H1 (cell line): ENCODE measurements around the gene ENTPD8. TPM values are rescaled to one million over a fixed set of nuclear protein-coding genes. Genes with fewer than 3 reads are reported as not detected.

Experiments used
- CTCF ChIA-PET: fragments of 300-600 bp; sonication (Branson Sonifier 250); formaldehyde crosslinking; loops from one replicate; lab custom pipeline; 2021; ENCODE audit not compliant: partially characterized antibody; lab: Charles Lee
- POLR2A ChIA-PET: fragments of 300-600 bp; sonication (Branson Sonifier 250); formaldehyde crosslinking; loops from one replicate; lab custom pipeline; 2021; ENCODE audit warnings: inconsistent platforms; ENCODE audit not compliant: partially characterized antibody; lab: Charles Lee
- DNase-seq, 2 experiments: peaks; one replicate each; pipeline versions ENCODE4 v3.0.0 to v3.0.0-alpha.2; 2010 to 2022; ENCODE audit warnings: low spot score in 2 of 2, low read depth in 1 of 2, mixed read lengths in 1 of 2
- FAIRE-seq: peaks from 2 replicates; lab custom pipeline; 2011; peaks lifted over from hg19 to GRCh38; lab: Jason Lieb, UNC
- H2AFZ ChIP-seq: 2 replicates; pipeline ENCODE4 v1.8.1; 2012; ENCODE audit warnings: low read length, inconsistent platforms
- H2AK5ac ChIP-seq: 2 replicates; pipeline ENCODE4 v1.6.1; 2013; ENCODE audit warnings: low read depth, low read length
- H2BK120ac ChIP-seq: replicated peaks from 2 replicates; pipeline ENCODE3; 2013; ENCODE audit warnings: low read depth, low read length, inconsistent platforms
- H2BK12ac ChIP-seq: 2 replicates; pipeline ENCODE4 v1.6.1; 2013; ENCODE audit warnings: low read depth, low read length
- H2BK15ac ChIP-seq: 2 replicates; pipeline ENCODE4 v1.6.1; 2013; ENCODE audit warnings: low read length
- H2BK20ac ChIP-seq: 2 replicates; pipeline ENCODE4 v1.6.1; 2013; ENCODE audit warnings: low read length
- H2BK5ac ChIP-seq: 2 replicates; pipeline ENCODE4 v1.6.1; 2013; ENCODE audit warnings: low read depth, low read length
- H3K14ac ChIP-seq: 2 replicates; pipeline ENCODE4 v1.6.1; 2013; ENCODE audit warnings: inconsistent platforms; ENCODE audit not compliant: insufficient read length
- H3K18ac ChIP-seq: 2 replicates; pipeline ENCODE4 v1.6.1; 2013; ENCODE audit warnings: low read length; ENCODE audit errors: extremely low read depth
- H3K23ac ChIP-seq: 2 replicates; pipeline ENCODE4 v1.6.1; 2013; ENCODE audit warnings: inconsistent platforms; ENCODE audit not compliant: insufficient read length
- H3K23me2 ChIP-seq: 2 replicates; pipeline ENCODE4 v1.6.1; 2013; ENCODE audit warnings: low read depth, low read length
- H3K27ac ChIP-seq: 2 replicates; pipeline ENCODE4 v1.6.1; 2011; ENCODE audit warnings: low read depth, low read length, inconsistent platforms
- H3K27me3 ChIP-seq, 4 experiments: replicated peaks in 1 of 4; 1 replicate in 1 of 4; 2 replicates in 3 of 4; pipeline versions ENCODE4 v1.6.1 to v1.8.1; 2011 to 2013; ENCODE audit warnings: low read length in 3 of 4, mild to moderate bottlenecking in 3 of 4, inconsistent platforms in 2 of 4, mixed read lengths in 2 of 4, moderate library complexity in 1 of 4; ENCODE audit not compliant: control insufficient read depth in 3 of 4, insufficient read depth in 3 of 4; ENCODE audit errors: extremely low read depth in 1 of 4
- H3K36me3 ChIP-seq, 4 experiments: 2 replicates each; pipeline versions ENCODE4 v1.6.1 to v1.8.1; 2011 to 2013; ENCODE audit warnings: mild to moderate bottlenecking in 4 of 4, low read length in 3 of 4, moderate library complexity in 2 of 4, control low read depth in 1 of 4, inconsistent platforms in 1 of 4; ENCODE audit not compliant: insufficient read depth in 4 of 4, control insufficient read depth in 2 of 4
- H3K4ac ChIP-seq: replicated peaks from 2 replicates; pipeline ENCODE3; 2013; ENCODE audit warnings: low read length, low read depth, mixed read lengths, inconsistent platforms; ENCODE audit not compliant: insufficient read length
- H3K4me1 ChIP-seq, 4 experiments: replicated peaks in 1 of 4; 1 replicate in 1 of 4; 2 replicates in 3 of 4; pipeline versions ENCODE4 v1.6.1 to v1.8.1; 2011 to 2013; ENCODE audit warnings: low read length in 3 of 4, inconsistent platforms in 2 of 4, mixed read lengths in 1 of 4; ENCODE audit not compliant: insufficient read depth in 4 of 4, control insufficient read depth in 3 of 4
- H3K4me2 ChIP-seq, 2 experiments: 2 replicates each; pipeline versions ENCODE4 v1.6.1 to v1.8.1; 2011 to 2013; ENCODE audit warnings: low read depth in 2 of 2, low read length in 2 of 2, control low read depth in 1 of 2, inconsistent platforms in 1 of 2, mild to moderate bottlenecking in 1 of 2; ENCODE audit not compliant: insufficient read depth in 1 of 2
- H3K4me3 ChIP-seq, 4 experiments: fragments of 200-600, 300-600 bp in 1 of 4; sonication (generic), shearing (Covaris generic), sonication (Bioruptor Twin) in 1 of 4; 2 replicates each; pipeline versions ENCODE4 v1.5.1 to v1.8.1; 2011 to 2016; ENCODE audit warnings: low read length in 4 of 4, low read depth in 3 of 4, control low read depth in 2 of 4, inconsistent platforms in 2 of 4, mild to moderate bottlenecking in 2 of 4, mixed read lengths in 1 of 4, moderate library complexity in 1 of 4; ENCODE audit not compliant: insufficient read depth in 2 of 4; ENCODE audit errors: extremely low read depth in 1 of 4
- H3K56ac ChIP-seq: replicated peaks from 2 replicates; pipeline ENCODE3; 2013; ENCODE audit warnings: low read depth, mild to moderate bottlenecking, mixed read lengths, low read length, inconsistent platforms; ENCODE audit not compliant: insufficient read length
- H3K79me1 ChIP-seq: 2 replicates; pipeline ENCODE4 v1.6.1; 2013; ENCODE audit warnings: low read depth, low read length, control low read depth
- H3K79me2 ChIP-seq, 2 experiments: 2 replicates each; pipeline versions ENCODE4 v1.6.1 to v1.8.1; 2012 to 2013; ENCODE audit warnings: low read length in 2 of 2, mild to moderate bottlenecking in 2 of 2, inconsistent platforms in 1 of 2; ENCODE audit not compliant: insufficient read depth in 2 of 2, control insufficient read depth in 1 of 2
- H3K9ac ChIP-seq, 4 experiments: replicated peaks in 1 of 4; 1 replicate in 1 of 4; 2 replicates in 3 of 4; pipeline versions ENCODE4 v1.6.1 to v1.8.1; 2011 to 2013; ENCODE audit warnings: low read depth in 3 of 4, low read length in 3 of 4, control low read depth in 2 of 4, mild to moderate bottlenecking in 2 of 4, moderate library complexity in 2 of 4, inconsistent platforms in 1 of 4; ENCODE audit errors: extremely low read depth in 1 of 4
- H3K9me3 ChIP-seq, 2 experiments: 2 replicates each; pipeline versions ENCODE4 v1.6.1 to v1.8.1; 2012 to 2013; ENCODE audit warnings: mild to moderate bottlenecking in 2 of 2, moderate library complexity in 2 of 2, control low read depth in 1 of 2, inconsistent platforms in 1 of 2, low read depth in 1 of 2, low read length in 1 of 2, mixed read lengths in 1 of 2; ENCODE audit not compliant: insufficient read depth in 2 of 2
- H4K20me1 ChIP-seq, 2 experiments: replicated peaks in 1 of 2; 2 replicates each; pipeline versions ENCODE3 to v1.8.1; 2011 to 2013; ENCODE audit warnings: inconsistent platforms in 2 of 2, low read length in 2 of 2, mild to moderate bottlenecking in 1 of 2; ENCODE audit not compliant: insufficient read depth in 2 of 2, control insufficient read depth in 1 of 2
- H4K5ac ChIP-seq: 2 replicates; pipeline ENCODE4 v1.6.1; 2013; ENCODE audit warnings: low read length, low read depth, mixed read lengths, inconsistent platforms; ENCODE audit not compliant: insufficient read length
- H4K8ac ChIP-seq: 2 replicates; pipeline ENCODE4 v1.8.0; 2013; ENCODE audit warnings: mild to moderate bottlenecking, moderate library complexity, low read length, inconsistent platforms; ENCODE audit not compliant: insufficient read depth; ENCODE audit errors: extremely low read depth
- H4K91ac ChIP-seq: replicated peaks from 2 replicates; pipeline ENCODE3; 2013; ENCODE audit warnings: low read length, mixed read lengths, inconsistent platforms; ENCODE audit not compliant: insufficient read length
- BRCA1 ChIP-seq: IDR thresholded peaks from 2 replicates; pipeline ENCODE4 v1.6.1; 2012; ENCODE audit warnings: low read depth, low read length, improper control_type of control experiment
- GTF2F1 ChIP-seq: IDR thresholded peaks from 2 replicates; pipeline ENCODE4 v1.6.1; 2012; ENCODE audit warnings: low read depth, low read length, improper control_type of control experiment, borderline replicate concordance
- JUN ChIP-seq: IDR thresholded peaks from 2 replicates; pipeline ENCODE4 v1.6.1; 2011; ENCODE audit warnings: low read depth, mild to moderate bottlenecking, improper control_type of control experiment, low read length
- JUND ChIP-seq: IDR thresholded peaks from 2 replicates; pipeline ENCODE4 v1.6.1; 2011; ENCODE audit warnings: mild to moderate bottlenecking, improper control_type of control experiment, low read length
- PHF8 ChIP-seq: fragments of 200-600 bp; sonication (generic); conservative IDR thresholded peaks from 2 replicates; pipeline ENCODE4 v1.7.1; 2012; ENCODE audit warnings: low read depth, mild to moderate bottlenecking, inconsistent platforms, low read length, moderate library complexity
- RNF2 ChIP-seq: fragments of 200-900, 300-1000 bp; sonication (generic); IDR thresholded peaks from 2 replicates; pipeline ENCODE4 v1.7.1; 2016; ENCODE audit warnings: borderline replicate concordance, low read depth, mild to moderate bottlenecking, antibody characterized with exemption, low read length; ENCODE audit not compliant: poor library complexity, severe bottlenecking; ENCODE audit errors: missing control alignments
- SIRT6 ChIP-seq: IDR thresholded peaks from one replicate; pipeline ENCODE4 v1.7.1; 2012; ENCODE audit warnings: low read length, inconsistent platforms
- TAF7 ChIP-seq: optimal IDR thresholded peaks from 2 replicates; pipeline ENCODE3; 2011; ENCODE audit warnings: low read depth, mild to moderate bottlenecking, inconsistent platforms, low read length, moderate library complexity, borderline replicate concordance
- TBP ChIP-seq: IDR thresholded peaks from 2 replicates; pipeline ENCODE4 v1.6.1; 2011; ENCODE audit warnings: low read depth, low read length, improper control_type of control experiment
- TEAD4 ChIP-seq: IDR thresholded peaks from 2 replicates; pipeline ENCODE4 v1.6.1; 2012; ENCODE audit warnings: low read depth, low read length, inconsistent platforms, mixed read lengths
- ZNF274 ChIP-seq: IDR thresholded peaks from 2 replicates; pipeline ENCODE4 v1.7.0; 2012; ENCODE audit warnings: low read length, borderline replicate concordance; ENCODE audit errors: extremely low read depth
- WGBS, 2 experiments: shearing (Covaris generic) in 1 of 2; methylation state at CpG; one replicate each; pipeline versions ENCODE4 v1.1.6 to v1.1.7; 2013 to 2015; ENCODE audit warnings: low lambda C conversion rate in 2 of 2, mixed read lengths in 2 of 2, inconsistent platforms in 1 of 2, low coverage in 1 of 2, missing lambda C conversion rate in 1 of 2; ENCODE audit not compliant: insufficient replicate concordance in 2 of 2, insufficient coverage in 1 of 2, insufficient read length in 1 of 2; ENCODE audit errors: extremely low coverage in 1 of 2, missing lambda C conversion rate in 1 of 2; 5-methylcytosine and 5-hydroxymethylcytosine counted together
- polyA plus RNA-seq, 7 experiments: library from polyadenylated mRNA; depleted of rRNA in 3 of 7; stranded (reverse) in 5 of 7; unstranded in 2 of 7; fragments of >200 nt in 5 of 7; fragments of 200-250 nt in 2 of 7; gene quantifications; 1 replicate in 5 of 7; 2 replicates in 1 of 7; 4 replicates in 1 of 7; pipeline versions ENCODE4 v1.2.1 to v1.2.3, GENCODE V29; 2011 to 2013; ENCODE audit warnings: missing spikeins in 2 of 7, mixed read lengths in 2 of 7
- total RNA-seq: library from RNA; stranded (reverse); fragmentation: NEBNext Ultra II Directional; extraction: Animal tissue kit (Norgen Biotek cat#: 25700); gene quantifications from 2 replicates; pipeline ENCODE4 v1.2.1, GENCODE V29; 2021

Gene ENTPD8
- total and polyA plus RNA-seq, 2 of the 8 experiments (the other 6 are each of a cell fraction or from before 2014, with no cell fraction given): 0.48 to 0.51 TPM

DNA sequence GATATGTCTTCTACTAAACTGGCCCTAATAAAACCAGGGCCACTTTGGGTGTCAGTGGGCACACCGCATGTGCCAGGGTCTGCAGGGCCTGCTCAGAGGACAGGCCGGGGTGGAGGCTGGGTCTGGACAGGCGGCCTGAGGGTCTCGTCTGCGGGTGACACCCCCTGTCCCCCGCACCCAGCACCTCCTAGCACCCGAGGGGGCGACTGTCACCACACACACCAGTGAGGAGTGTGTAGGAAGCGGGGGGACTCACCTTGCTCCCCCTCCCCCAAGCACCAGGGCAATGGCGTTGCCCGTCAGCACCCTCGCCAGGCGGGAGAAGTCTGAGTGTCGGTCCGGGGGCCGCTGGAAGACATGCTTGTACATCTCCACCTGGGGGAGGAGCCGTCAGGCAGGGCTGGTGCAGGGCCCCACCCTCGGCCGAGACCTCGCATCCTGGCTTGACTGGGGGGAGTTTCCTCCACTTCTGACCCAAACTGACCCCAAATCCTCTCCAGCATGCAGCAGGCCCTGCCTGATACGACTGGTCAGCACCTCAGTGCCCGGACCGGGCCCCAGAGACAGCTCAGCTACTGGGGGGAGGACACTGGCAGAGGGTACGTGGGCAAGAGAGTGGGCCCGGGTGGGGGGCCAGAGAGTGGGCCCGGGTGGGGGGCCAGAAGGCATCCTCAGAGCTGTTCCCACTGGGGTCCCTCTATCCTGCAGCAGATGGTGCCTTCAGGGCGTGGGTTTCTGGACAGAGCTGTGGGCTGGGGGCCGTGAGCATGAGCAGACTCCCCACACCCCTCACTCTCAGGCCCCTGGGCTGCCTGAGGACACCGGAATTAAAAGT, 36.8 kb upstream of the ENTPD8 start:
- no peak overlapping the region for H3K56ac ChIP-seq
- H3K4me2 ChIP-seq: no peak overlapping the region
- H2AK5ac ChIP-seq: no peak overlapping the region
- peaks cover 4 to 11% of the 10 kb centered on the region in 2 experiments; a peak in 3 of 4 replicates for H3K9me3 ChIP-seq
- no peak overlapping the region for H3K9ac ChIP-seq
- no peak overlapping the region for H2BK15ac ChIP-seq
- ChIA-PET CTCF (interaction anchor here (0.5 to 1.6 kb wide), 3 partner anchors 31 to 149 kb away, joined by 3 to 5 read pairs (median 4); no protein-coding TSS in a partner anchor), POLR2A (interaction anchor here (0.7 kb wide), 1 partner anchor 11 kb away, joined by 3 read pairs; no protein-coding TSS in a partner anchor)
- no peak overlapping the region for H4K91ac ChIP-seq
- no peak overlapping the region for H3K4ac ChIP-seq
- H3K79me2 ChIP-seq: no peaks in the 10 kb centered on the region
- H3K23me2 ChIP-seq: no peaks in the 10 kb centered on the region
- no peaks in the 10 kb centered on the region for H4K20me1 ChIP-seq
- no peak for DNase-seq
- no peak for TF ChIP-seq TAF7
- no peak for TF ChIP-seq SIRT6
- no peak for TF ChIP-seq RNF2
- no peak for TF ChIP-seq PHF8
- no peak for TF ChIP-seq JUND
- TF ChIP-seq TBP: no peak
- no peak for TF ChIP-seq JUN
- no peak for TF ChIP-seq ZNF274
- TF ChIP-seq GTF2F1: no peak
- no peak for TF ChIP-seq BRCA1
- TF ChIP-seq TEAD4: no peak
- H2BK5ac ChIP-seq: no peak overlapping the region
- H2BK12ac ChIP-seq: no peak overlapping the region
- no peak overlapping the region for H2BK20ac ChIP-seq
- H3K4me1 ChIP-seq: no peaks in the 10 kb centered on the region; a peak in 2 of 7 replicates
- no peak overlapping the region; the same call in 1 of the 2 replicates for H3K18ac ChIP-seq
- H3K27ac ChIP-seq: no peak overlapping the region
- H4K8ac ChIP-seq: no peak overlapping the region
- H3K79me1 ChIP-seq: no peaks in the 10 kb centered on the region
- FAIRE-seq: no peak
- H3K27me3 ChIP-seq: no peaks in the 10 kb centered on the region; a peak in 1 of 7 replicates
- no peak overlapping the region for H4K5ac ChIP-seq
- WGBS, 2 experiments: 97% methylated on average over 23 of the region's 29 CpGs; no CpG with 5 or more reads in 1 of the 2 experiments
- no peak overlapping the region for H2BK120ac ChIP-seq
- no peak overlapping the region for H3K14ac ChIP-seq
- H3K4me3 ChIP-seq: no peak overlapping the region
- H3K23ac ChIP-seq: no peak overlapping the region
- no peaks in the 10 kb centered on the region for H3K36me3 ChIP-seq
- H2AFZ ChIP-seq: no peak overlapping the region
